Body of pancreas (tissue), 4 donors: ENCODE results near the gene PLCB1. TPM values are rescaled to one million over a fixed set of nuclear protein-coding genes. Genes with fewer than 3 reads are reported as not detected.

Experiments
- ATAC-seq: fragments of 150-250 bp; one replicate; pipeline ENCODE4 v1.9.1; 2016
- DNase-seq, 4 donors: peaks; one replicate each; pipeline ENCODE4 v3.0.0-alpha.2; 2019
- H3K27ac ChIP-seq, 4 donors: fragments of 200-600 bp; sonication (generic); 1 replicate in 3 of 4; 2 replicates in 1 of 4; pipeline versions ENCODE4 v1.5.1 to v1.6.1; 2016 to 2019; ENCODE audit warnings: mild to moderate bottlenecking in 1 of 4, mixed read lengths in 1 of 4, moderate library complexity in 1 of 4
- H3K27me3 ChIP-seq, 2 donors: fragments of 200-600 bp; sonication (generic); one replicate each; pipeline ENCODE4 v1.6.0; 2016; ENCODE audit warnings: mild to moderate bottlenecking in 1 of 2
- H3K36me3 ChIP-seq, 2 donors: fragments of 200-600 bp; sonication (generic); replicated peaks in 1 of 2; 2 replicates each; pipeline ENCODE4 v1.5.1; 2016; ENCODE audit warnings: low read depth in 2 of 2; ENCODE audit not compliant: insufficient read depth in 1 of 2
- H3K4me1 ChIP-seq: fragments of 200-600 bp; sonication (generic); one replicate; pipeline ENCODE4 v1.6.0; 2016
- H3K4me3 ChIP-seq, 2 donors: fragments of 200-600 bp; sonication (generic); 1 replicate in 1 of 2; 2 replicates in 1 of 2; pipeline ENCODE4 v1.5.1; 2016 to 2019
- H3K9me3 ChIP-seq, 3 donors: fragments of 200-600 bp; sonication (generic); 1 replicate in 2 of 3; 2 replicates in 1 of 3; pipeline ENCODE4 v1.5.1; 2016
- CTCF ChIP-seq, 7 experiments: fragments of 450-650 bp in 4 of 7; fragments of 200-600 bp in 3 of 7; sonication (generic) in 3 of 7; IDR thresholded peaks; one replicate each; pipeline ENCODE4 v1.5.1; 2016 to 2019; ENCODE audit warnings: antibody characterized with exemption in 7 of 7
- POLR2A ChIP-seq, 3 donors: fragments of 450-650 bp; IDR thresholded peaks; one replicate each; pipeline ENCODE4 v1.6.1; 2016; ENCODE audit warnings: antibody characterized with exemption in 3 of 3, mild to moderate bottlenecking in 2 of 3
- WGBS, 2 donors: methylation state at CpG; one replicate each; pipeline ENCODE4 v1.1.5; 2017; 5-methylcytosine and 5-hydroxymethylcytosine counted together
- intact Hi-C: fragments of 100-400 bp; cut with DNase I; formaldehyde crosslinking; loops from one replicate; pipeline ENCODE4 v1.15.1; 2023
- total RNA-seq, 2 donors: library from RNA; depleted of rRNA; stranded (reverse); fragments of >200 nt; gene quantifications; one replicate each; pipeline ENCODE4 v1.1.0, GENCODE V29; 2016

Gene PLCB1
- total RNA-seq, 2 donors from 2014 or later = 32.9 to 46.1 TPM

GRCh38 chr20:8213831-8214587 lies 81.9 kb downstream of the PLCB1 start:
- DNase-seq = no peak
- no peaks in the 10 kb centered on the region for H3K9me3 ChIP-seq
- H3K4me3 ChIP-seq = no peak overlapping the region
- H3K27ac ChIP-seq = no peak overlapping the region
- 74 to 84% methylated on average over 12 of the region's 12 CpGs for whole genome bisulfite sequencing, 2 donors
- no peaks in the 10 kb centered on the region for H3K27me3 ChIP-seq
- intact Hi-C loops = no loop called here
- ATAC-seq = no peak
- no peak for TF ChIP-seq POLR2A (IDR thresholded peaks at IDR 0.05)
- no peak for TF ChIP-seq CTCF (IDR thresholded peaks at IDR 0.05)
- H3K4me1 ChIP-seq = peaks cover 3% of the 10 kb centered on the region
- H3K36me3 ChIP-seq = no peaks in the 10 kb centered on the region

GRCh38 chr20:8215361-8215781 lies 83.3 kb downstream of the PLCB1 start:
- H3K36me3 ChIP-seq = no peaks in the 10 kb centered on the region
- no peaks in the 10 kb centered on the region for H3K9me3 ChIP-seq
- peaks cover 3% of the 10 kb centered on the region for H3K4me1 ChIP-seq
- H3K4me3 ChIP-seq = no peak overlapping the region
- DNase-seq (no peak), ATAC-seq (no peak)
- no peaks in the 10 kb centered on the region for H3K27me3 ChIP-seq
- no peak overlapping the region for H3K27ac ChIP-seq
- intact Hi-C loops = no loop called here
- 65 to 76% methylated on average over 8 of the region's 8 CpGs for WGBS, 2 donors
- TF ChIP-seq POLR2A (IDR thresholded peaks at IDR 0.05) (no peak), CTCF (IDR thresholded peaks at IDR 0.05) (no peak)

DNA sequence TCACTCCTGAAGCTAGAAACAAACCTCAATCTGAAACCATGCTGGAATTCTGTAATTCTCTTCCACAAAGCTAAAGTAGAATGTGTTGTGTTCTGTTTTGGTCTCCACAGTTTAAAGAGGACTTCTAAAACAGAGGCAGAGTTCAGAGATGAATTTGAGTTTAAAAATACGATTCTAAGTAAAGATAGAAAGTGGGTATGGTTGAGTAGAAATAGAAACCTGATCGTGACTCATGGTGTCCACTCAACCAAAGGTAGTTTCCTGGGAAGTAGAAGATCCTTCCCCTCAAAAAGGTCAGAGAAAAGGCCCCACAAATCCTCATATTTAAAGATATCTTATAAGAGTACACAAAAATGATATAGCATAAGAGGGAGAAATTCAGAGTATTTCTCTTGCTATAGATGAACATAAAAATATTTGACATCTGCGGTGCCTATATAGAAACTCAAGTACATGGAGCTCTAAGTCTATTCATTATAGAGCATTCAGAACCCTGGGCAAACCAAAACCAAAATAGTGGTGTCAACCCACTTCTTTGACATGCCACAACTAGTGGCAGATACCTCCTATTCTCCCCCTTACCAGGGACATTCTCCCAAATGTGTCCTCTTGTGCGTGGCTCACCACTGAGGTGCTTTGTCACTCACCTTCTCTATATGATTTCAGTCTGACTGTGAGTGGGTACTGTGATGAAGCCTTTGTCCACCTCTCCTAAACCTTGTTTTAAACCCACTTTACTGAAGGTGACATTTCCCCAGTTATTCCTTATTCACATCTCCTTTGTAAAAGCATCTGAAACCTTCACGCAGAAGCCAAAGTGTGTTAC lies 84.5 kb downstream of the PLCB1 start:
- no peak for ATAC-seq
- no peak overlapping the region for H3K4me3 ChIP-seq
- no peak for DNase-seq
- no peak overlapping the region for H3K27ac ChIP-seq
- no peaks in the 10 kb centered on the region for H3K9me3 ChIP-seq
- no peaks in the 10 kb centered on the region for H3K36me3 ChIP-seq
- intact Hi-C loops = no loop called here
- 93% methylated on average over 5 of the region's 5 CpGs for WGBS, 2 donors
- TF ChIP-seq POLR2A (IDR thresholded peaks at IDR 0.05) = no peak
- TF ChIP-seq CTCF (IDR thresholded peaks at IDR 0.05) = no peak
- no peaks in the 10 kb centered on the region for H3K27me3 ChIP-seq
- H3K4me1 ChIP-seq = peaks cover 3% of the 10 kb centered on the region

- no peak for TF ChIP-seq CTCF (IDR thresholded peaks at IDR 0.05)
- TF ChIP-seq POLR2A (IDR thresholded peaks at IDR 0.05) = no peak
- DNase-seq (no peak), ATAC-seq (no peak)
- H3K4me3 ChIP-seq = no peak overlapping the region
- H3K27ac ChIP-seq = no peak overlapping the region
- H3K36me3 ChIP-seq = no peaks in the 10 kb centered on the region
- H3K4me1 ChIP-seq = peaks cover 3% of the 10 kb centered on the region
- no peaks in the 10 kb centered on the region for H3K27me3 ChIP-seq
- H3K9me3 ChIP-seq = no peaks in the 10 kb centered on the region
- intact Hi-C loops = no loop called here
Observed at GRCh38 chr20:8218861-8219260, 86.8 kb downstream of the PLCB1 start.
